ENCODE results near the gene TRAF3. TPM values are rescaled to one million over a fixed set of nuclear protein-coding genes. Genes with fewer than 3 reads are reported as not detected.

TRAF3 gene
- total and polyA plus RNA-seq, 4 donors = 2.1 to 12.0 (median 5.2) TPM

DNA sequence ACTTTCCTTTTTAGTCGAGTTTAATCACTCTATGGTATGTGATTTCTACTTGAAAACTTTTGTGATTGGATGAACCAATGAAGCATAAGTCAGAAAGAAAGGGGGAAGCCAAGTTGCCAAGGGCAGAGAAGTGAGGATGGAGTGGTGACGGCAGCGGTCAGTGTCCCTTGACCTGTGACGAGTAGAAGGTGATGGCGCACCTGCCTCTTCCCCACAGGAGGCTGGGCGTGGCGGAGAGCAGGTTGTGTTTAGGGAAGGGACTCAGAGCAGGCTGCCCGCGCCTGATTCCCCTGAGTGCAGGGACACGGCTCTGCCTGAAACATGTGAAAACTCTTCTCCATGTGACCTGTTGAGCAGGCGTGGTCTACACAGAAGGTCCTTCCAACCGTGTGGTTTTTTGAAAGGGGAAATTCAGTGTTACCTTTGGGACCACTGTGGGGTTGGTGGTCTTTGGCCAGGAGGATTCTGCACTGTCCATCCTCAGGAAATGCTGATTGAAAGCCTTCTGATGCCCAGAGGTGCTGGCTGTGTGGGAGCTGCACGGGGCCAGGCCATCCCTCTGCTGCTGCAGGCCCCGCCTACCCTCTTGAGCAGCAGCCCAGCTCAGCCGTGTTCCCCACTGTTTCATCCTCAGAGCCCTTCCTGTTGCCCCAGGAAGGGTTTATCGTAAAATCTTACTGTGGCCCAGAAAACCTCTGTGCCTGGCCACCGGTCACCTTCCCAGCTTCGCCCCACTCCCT lies 121.7 kb downstream of the TRAF3 start:
- TF ChIP-seq RAD21 (IDR thresholded peaks at IDR 0.05) (no peak), EGR1 (IDR thresholded peaks at IDR 0.05; ENCODE audit: low read depth in 2 of 2) (no peak), NR2F2 (IDR thresholded peaks at IDR 0.05) (no peak), SP1 (IDR thresholded peaks at IDR 0.05) (no peak), TAF1 (conservative IDR thresholded peaks at IDR 0.05) (no peak), YY1 (IDR thresholded peaks at IDR 0.05) (no peak), ATF3 (IDR thresholded peaks at IDR 0.05) (no peak), GABPA (IDR thresholded peaks at IDR 0.05 in 1 of 2, conservative IDR thresholded peaks at IDR 0.05 in 1 of 2) (no peak), FOXA1 (IDR thresholded peaks at IDR 0.05) (no peak), CTCF (IDR thresholded peaks at IDR 0.05; ENCODE audit: low read depth, low read length, missing input control) (no peak), FOXA2 (IDR thresholded peaks at IDR 0.05) (no peak), HNF4A (conservative IDR thresholded peaks at IDR 0.05) (no peak)
- TF ChIP-seq, protein P1, sequence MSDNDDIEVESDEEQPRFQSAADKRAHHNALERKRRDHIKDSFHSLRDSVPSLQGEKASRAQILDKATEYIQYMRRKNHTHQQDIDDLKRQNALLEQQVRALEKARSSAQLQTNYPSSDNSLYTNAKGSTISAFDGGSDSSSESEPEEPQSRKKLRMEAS (IDR thresholded peaks at IDR 0.05) = no peak
- TF ChIP-seq, protein P2, sequence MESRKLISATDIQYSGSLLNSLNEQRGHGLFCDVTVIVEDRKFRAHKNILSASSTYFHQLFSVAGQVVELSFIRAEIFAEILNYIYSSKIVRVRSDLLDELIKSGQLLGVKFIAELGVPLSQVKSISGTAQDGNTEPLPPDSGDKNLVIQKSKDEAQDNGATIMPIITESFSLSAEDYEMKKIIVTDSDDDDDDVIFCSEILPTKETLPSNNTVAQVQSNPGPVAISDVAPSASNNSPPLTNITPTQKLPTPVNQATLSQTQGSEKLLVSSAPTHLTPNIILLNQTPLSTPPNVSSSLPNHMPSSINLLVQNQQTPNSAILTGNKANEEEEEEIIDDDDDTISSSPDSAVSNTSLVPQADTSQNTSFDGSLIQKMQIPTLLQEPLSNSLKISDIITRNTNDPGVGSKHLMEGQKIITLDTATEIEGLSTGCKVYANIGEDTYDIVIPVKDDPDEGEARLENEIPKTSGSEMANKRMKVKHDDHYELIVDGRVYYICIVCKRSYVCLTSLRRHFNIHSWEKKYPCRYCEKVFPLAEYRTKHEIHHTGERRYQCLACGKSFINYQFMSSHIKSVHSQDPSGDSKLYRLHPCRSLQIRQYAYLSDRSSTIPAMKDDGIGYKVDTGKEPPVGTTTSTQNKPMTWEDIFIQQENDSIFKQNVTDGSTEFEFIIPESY (IDR thresholded peaks at IDR 0.05) = no peak
- DNase-seq (ENCODE audit: low spot score) = no peak
- Histone ChIP-seq H3K4me3 (ENCODE audit: low read depth in 1 of 3, low read length in 3 of 3) (no peak overlapping the region), H3K4me1 (ENCODE audit: control insufficient read depth in 4 of 4, insufficient read depth in 4 of 4, low read length in 3 of 4) (peaks cover 0 to 2% (median 0%) of the 10 kb centered on the region in 4 donors), H3K36me3 (ENCODE audit: control insufficient read depth in 4 of 4, insufficient read depth in 3 of 4, low read depth in 1 of 4, low read length in 3 of 4) (peaks cover 0 to 19% (median 10%) of the 10 kb centered on the region in 4 donors), H3K27ac (ENCODE audit: low read depth in 1 of 2, low read length in 2 of 2) (no peak overlapping the region), H3K27me3 (ENCODE audit: control insufficient read depth in 4 of 4, insufficient read depth in 4 of 4, low read length in 3 of 4) (no peaks in the 10 kb centered on the region), H3K9me3 (ENCODE audit: control insufficient read depth in 4 of 4, low read length in 3 of 4) (no peaks in the 10 kb centered on the region), H3K9ac (ENCODE audit: low read depth in 1 of 2, low read length in 2 of 2) (no peak overlapping the region)
- 94% methylated on average over 18 of the region's 18 CpGs for WGBS

GRCh38 chr14:102899516-102899900 lies 122.3 kb downstream of the TRAF3 start:
- WGBS = 99% methylated on average over 8 of the region's 8 CpGs
- no peak for DNase-seq (ENCODE audit: low spot score)
- no peaks in the 10 kb centered on the region for H3K27me3 ChIP-seq (ENCODE audit: control insufficient read depth in 4 of 4, insufficient read depth in 4 of 4, low read length in 3 of 4)
- no peak for TF ChIP-seq NR2F2 (IDR thresholded peaks at IDR 0.05)
- TF ChIP-seq YY1 (IDR thresholded peaks at IDR 0.05) = no peak
- TF ChIP-seq TAF1 (conservative IDR thresholded peaks at IDR 0.05) = no peak
- TF ChIP-seq FOXA1 (IDR thresholded peaks at IDR 0.05) = no peak
- no peak for TF ChIP-seq CTCF (IDR thresholded peaks at IDR 0.05; ENCODE audit: low read depth, low read length, missing input control)
- no peak for TF ChIP-seq GABPA (IDR thresholded peaks at IDR 0.05 in 1 of 2, conservative IDR thresholded peaks at IDR 0.05 in 1 of 2)
- no peak for TF ChIP-seq RAD21 (IDR thresholded peaks at IDR 0.05)
- TF ChIP-seq, protein P2 (IDR thresholded peaks at IDR 0.05) = no peak
- TF ChIP-seq HNF4G (IDR thresholded peaks at IDR 0.05) = no peak
- TF ChIP-seq RXRA (IDR thresholded peaks at IDR 0.05) = no peak
- no peak for TF ChIP-seq ATF3 (IDR thresholded peaks at IDR 0.05)
- TF ChIP-seq, protein P1 (IDR thresholded peaks at IDR 0.05) = no peak
- no peak for TF ChIP-seq EGR1 (IDR thresholded peaks at IDR 0.05; ENCODE audit: low read depth in 2 of 2)
- no peak for TF ChIP-seq HNF4A (conservative IDR thresholded peaks at IDR 0.05)
- TF ChIP-seq SP1 (IDR thresholded peaks at IDR 0.05) = no peak
- TF ChIP-seq FOXA2 (IDR thresholded peaks at IDR 0.05) = no peak
- no peak for TF ChIP-seq JUND (IDR thresholded peaks at IDR 0.05)

More at GRCh38 chr14:102899516-102899900, 122.3 kb downstream of the TRAF3 start:
- Histone ChIP-seq H3K4me3 (ENCODE audit: low read depth in 1 of 3, low read length in 3 of 3) (no peak overlapping the region), H3K9ac (ENCODE audit: low read depth in 1 of 2, low read length in 2 of 2) (no peak overlapping the region), H3K9me3 (ENCODE audit: control insufficient read depth in 4 of 4, low read length in 3 of 4) (no peaks in the 10 kb centered on the region), H3K36me3 (ENCODE audit: control insufficient read depth in 4 of 4, insufficient read depth in 3 of 4, low read depth in 1 of 4, low read length in 3 of 4) (peaks cover 0 to 19% (median 10%) of the 10 kb centered on the region in 4 donors), H3K27ac (ENCODE audit: low read depth in 1 of 2, low read length in 2 of 2) (no peak overlapping the region), H3K4me1 (ENCODE audit: control insufficient read depth in 4 of 4, insufficient read depth in 4 of 4, low read length in 3 of 4) (no peaks in the 10 kb centered on the region)

Measured in liver (tissue), 9 donors.